Immature natural killer cell (primary cell): Measurements from ENCODE around the gene PLEKHJ1. TPM values are rescaled to one million over a fixed set of nuclear protein-coding genes. Genes with fewer than 3 reads are reported as not detected.

ENCODE experiments used
- polyA plus RNA-seq, 3 donors: library from polyadenylated mRNA; unstranded; fragments of 300-500 nt; fragmentation: Illumina TruSeq; gene quantifications; one replicate each; pipeline ENCODE4 v1.2.3, GENCODE V29; 2021

PLEKHJ1 gene
- polyA plus RNA-seq, 3 donors from 2014 or later: 115 to 148 (median 117) TPM

Other genes starting within 250 kb of the PLEKHJ1 start
- gene BTBD2, start 220.6 kb downstream of the PLEKHJ1 start, polyA plus RNA-seq: 1 to 10 TPM; 2.6 to 4.4 (median 3.6) TPM
- 10 to 100 TPM; 22.7 to 39.2 (median 23.9) TPM for gene MKNK2, start 185.1 kb downstream of the PLEKHJ1 start, polyA plus RNA-seq
- gene MOB3A, start 140.0 kb downstream of the PLEKHJ1 start, polyA plus RNA-seq: 100 to 1,000 TPM in 1 of 3 donors, 10 to 100 TPM in 2; 39.4 to 160 (median 42.2) TPM
- gene IZUMO4, start 139.4 kb downstream of the PLEKHJ1 start, polyA plus RNA-seq: under 1 TPM in 1 of 3 donors, not detected in 2; 0.42 TPM
- gene AP3D1, start 84.8 kb downstream of the PLEKHJ1 start, polyA plus RNA-seq: 10 to 100 TPM; 11.7 to 44.5 (median 17.9) TPM
- gene DOT1L, start 72.4 kb downstream of the PLEKHJ1 start, polyA plus RNA-seq: 1 to 10 TPM in 1 of 3 donors, under 1 TPM in 2; 0.25 to 1.7 (median 0.31) TPM
- 10 to 100 TPM in 2 of 3 donors, 1 to 10 TPM in 1; 6.2 to 40.9 (median 11.1) TPM for gene SF3A2, start 495 bp upstream of the PLEKHJ1 start, polyA plus RNA-seq
- not detected for gene AMH, start 13.0 kb upstream of the PLEKHJ1 start, polyA plus RNA-seq
- gene JSRP1, start 20.1 kb upstream of the PLEKHJ1 start, polyA plus RNA-seq: under 1 TPM in 1 of 3 donors, not detected in 2; 0.94 TPM
- gene PEAK3, start 45.8 kb upstream of the PLEKHJ1 start, polyA plus RNA-seq: 10 to 100 TPM in 1 of 3 donors, 1 to 10 TPM in 1, under 1 TPM in 1; 0.96 to 10.8 (median 2.5) TPM
- 10 to 100 TPM in 1 of 3 donors, 1 to 10 TPM in 2; 2.7 to 13.2 (median 2.7) TPM for gene LINGO3, start 71.8 kb upstream of the PLEKHJ1 start, polyA plus RNA-seq
- 100 to 1,000 TPM; 163 to 285 (median 170) TPM for gene LSM7, start 92.3 kb upstream of the PLEKHJ1 start, polyA plus RNA-seq
- gene SPPL2B, start 92.4 kb upstream of the PLEKHJ1 start, polyA plus RNA-seq: 10 to 100 TPM in 2 of 3 donors, 1 to 10 TPM in 1; 6.9 to 16.4 (median 12.5) TPM
- gene TMPRSS9, start 123.9 kb upstream of the PLEKHJ1 start, polyA plus RNA-seq: not detected
- gene TIMM13, start 191.3 kb upstream of the PLEKHJ1 start, polyA plus RNA-seq: 10 to 100 TPM; 74.3 to 99.6 (median 84.9) TPM
- gene LMNB2, start 220.6 kb upstream of the PLEKHJ1 start, polyA plus RNA-seq: 1 to 10 TPM; 4.6 to 8.4 (median 5.0) TPM
- 100 to 1,000 TPM in 1 of 3 donors, 10 to 100 TPM in 2; 68.0 to 105 (median 72.9) TPM for gene GADD45B, start 239.8 kb upstream of the PLEKHJ1 start, polyA plus RNA-seq